ENCODE results near the gene C1orf74. TPM values are rescaled to one million over a fixed set of nuclear protein-coding genes. Genes with fewer than 3 reads are reported as not detected.

Gene C1orf74
- total RNA-seq, 2 experiments from 2014 or later: 0.63 to 0.67 TPM

DNA sequence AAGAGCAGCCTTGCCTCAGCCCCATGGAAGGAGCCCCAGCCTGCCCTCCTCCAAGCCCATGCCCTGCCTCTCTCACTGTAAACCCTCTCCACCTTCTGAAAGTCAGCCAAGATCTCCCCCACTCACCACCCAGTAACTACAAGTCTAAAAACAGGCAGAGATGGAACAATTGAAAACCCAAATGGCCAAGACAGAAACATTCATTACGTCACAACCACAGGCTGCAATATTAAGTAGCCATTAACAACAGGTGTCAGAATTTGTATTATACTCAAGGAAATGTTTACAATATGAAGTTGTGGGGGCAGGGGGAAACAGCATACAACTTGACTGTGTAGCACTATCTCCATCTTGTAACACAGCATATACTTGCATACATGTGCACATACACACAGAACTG, 19.2 kb upstream of the C1orf74 start:
- CTCF ChIA-PET: no interaction called here

GRCh38 chr1:209802780-209803152, 18.4 kb upstream of the C1orf74 start:
- Mint-ChIP-seq H3K27ac (no peak overlapping the region), H3K9me3 (no peaks in the 10 kb centered on the region), H3K27me3 (peaks cover 23% of the 10 kb centered on the region), H3K36me3 (ENCODE audit: low read depth) (no peaks in the 10 kb centered on the region), H3K4me3 (no peak overlapping the region), H3K4me1 (ENCODE audit: low read depth) (peaks cover 8% of the 10 kb centered on the region)
- TF ChIP-seq CTCF (IDR thresholded peaks at IDR 0.05): no peak
- Histone ChIP-seq H3K4me3 (ENCODE audit: low read length) (no peak overlapping the region), H3K27me3 (ENCODE audit: control insufficient read depth in 1 of 2, insufficient read depth in 2 of 2, low read length in 2 of 2) (peaks cover 4% of the 10 kb centered on the region in 2 experiments), H3K36me3 (ENCODE audit: insufficient read depth, low read length) (no peaks in the 10 kb centered on the region), H3K27ac (ENCODE audit: low read depth in 1 of 2, low read length in 2 of 2) (no peak overlapping the region), H3K4me1 (ENCODE audit: insufficient read depth, low read length) (peaks cover 8% of the 10 kb centered on the region), H3K9me3 (ENCODE audit: control insufficient read depth in 1 of 2, insufficient read depth in 1 of 2, low read length in 2 of 2) (peaks cover 0 to 4% of the 10 kb centered on the region in 2 experiments)
- DNase-seq (no peak), ATAC-seq (ENCODE audit: poor library complexity) (no peak)
- POLR2A ChIA-PET: no interaction called here
- intact Hi-C loops (cut with DNase I, micrococcal nuclease): no loop called here
- CTCF ChIA-PET: no interaction called here

More for the DNA sequence above, 19.2 kb upstream of the C1orf74 start:
- no peak overlapping the region for H3K4me3 ChIP-seq (ENCODE audit: low read length)
- DNase-seq: no peak
- peaks cover 20% of the 10 kb centered on the region for H3K27me3 Mint-ChIP-seq
- POLR2A ChIA-PET: no interaction called here
- H3K9me3 ChIP-seq (ENCODE audit: control insufficient read depth in 1 of 2, insufficient read depth in 1 of 2, low read length in 2 of 2): peaks cover 0 to 4% of the 10 kb centered on the region in 2 experiments
- ATAC-seq (ENCODE audit: poor library complexity): no peak
- no peak for TF ChIP-seq CTCF (IDR thresholded peaks at IDR 0.05)
- peaks cover 8% of the 10 kb centered on the region for H3K4me1 Mint-ChIP-seq (ENCODE audit: low read depth)
- H3K4me3 Mint-ChIP-seq: no peak overlapping the region
- H3K4me1 ChIP-seq (ENCODE audit: insufficient read depth, low read length): peaks cover 8% of the 10 kb centered on the region
- H3K36me3 Mint-ChIP-seq (ENCODE audit: low read depth): no peaks in the 10 kb centered on the region
- H3K9me3 Mint-ChIP-seq: no peaks in the 10 kb centered on the region
- no peak overlapping the region for H3K27ac ChIP-seq (ENCODE audit: low read depth in 1 of 2, low read length in 2 of 2)
- H3K36me3 ChIP-seq (ENCODE audit: insufficient read depth, low read length): no peaks in the 10 kb centered on the region
- peaks cover 4% of the 10 kb centered on the region in 2 experiments for H3K27me3 ChIP-seq (ENCODE audit: control insufficient read depth in 1 of 2, insufficient read depth in 2 of 2, low read length in 2 of 2)
- no peak overlapping the region for H3K27ac Mint-ChIP-seq
- intact Hi-C loops (cut with DNase I, micrococcal nuclease): no loop called here

GRCh38 chr1:209802117-209802779, 17.9 kb upstream of the C1orf74 start:
- H3K27ac Mint-ChIP-seq: no peak overlapping the region

More at GRCh38 chr1:209802117-209802779, 17.9 kb upstream of the C1orf74 start:
- Histone ChIP-seq H3K4me1 (ENCODE audit: insufficient read depth, low read length) (peaks cover 8% of the 10 kb centered on the region), H3K36me3 (ENCODE audit: insufficient read depth, low read length) (no peaks in the 10 kb centered on the region), H3K27ac (ENCODE audit: low read depth in 1 of 2, low read length in 2 of 2) (no peak overlapping the region), H3K27me3 (ENCODE audit: control insufficient read depth in 1 of 2, insufficient read depth in 2 of 2, low read length in 2 of 2) (peaks cover 4% of the 10 kb centered on the region in 2 experiments), H3K9me3 (ENCODE audit: control insufficient read depth in 1 of 2, insufficient read depth in 1 of 2, low read length in 2 of 2) (peaks cover 0 to 4% of the 10 kb centered on the region in 2 experiments), H3K4me3 (ENCODE audit: low read length) (no peak overlapping the region)
- Mint-ChIP-seq H3K4me1 (ENCODE audit: low read depth) (peaks cover 8% of the 10 kb centered on the region), H3K36me3 (ENCODE audit: low read depth) (no peaks in the 10 kb centered on the region), H3K27me3 (peaks cover 26% of the 10 kb centered on the region), H3K4me3 (no peak overlapping the region), H3K9me3 (no peaks in the 10 kb centered on the region)
- ATAC-seq (ENCODE audit: poor library complexity) (no peak), DNase-seq (no peak)
- POLR2A ChIA-PET: no interaction called here
- intact Hi-C loops (cut with DNase I, micrococcal nuclease): no loop called here
- no peak for TF ChIP-seq CTCF (IDR thresholded peaks at IDR 0.05)
- CTCF ChIA-PET: no interaction called here

All from CD4-positive, alpha-beta T cell (primary cell).